Osteocyte (in vitro differentiated cells): Measurements from ENCODE around the gene ZNF419. TPM values are rescaled to one million over a fixed set of nuclear protein-coding genes. Genes with fewer than 3 reads are reported as not detected.

Source experiments
- DNase-seq: peaks from one replicate; pipeline ENCODE4 v3.0.0; 2021; ENCODE audit warnings: mixed read lengths; ENCODE audit not compliant: unreplicated experiment; ENCODE audit errors: extremely low spot score
- H3K27ac Mint-ChIP-seq: one replicate; pipeline ENCODE4 v1.8.0; 2021; ENCODE audit warnings: mild to moderate bottlenecking, mixed read lengths; ENCODE audit not compliant: unreplicated experiment
- H3K27me3 Mint-ChIP-seq: one replicate; pipeline ENCODE4 v1.8.0; 2021; ENCODE audit warnings: mixed read lengths; ENCODE audit not compliant: unreplicated experiment
- H3K36me3 Mint-ChIP-seq: one replicate; pipeline ENCODE4 v1.8.0; 2021; ENCODE audit warnings: mixed read lengths; ENCODE audit not compliant: unreplicated experiment
- H3K4me1 Mint-ChIP-seq: one replicate; pipeline ENCODE4 v1.8.0; 2021; ENCODE audit warnings: mixed read lengths; ENCODE audit not compliant: unreplicated experiment
- H3K4me3 Mint-ChIP-seq: one replicate; pipeline ENCODE4 v1.8.0; 2021; ENCODE audit warnings: mild to moderate bottlenecking, moderate library complexity, mixed read lengths; ENCODE audit not compliant: unreplicated experiment
- H3K9me3 Mint-ChIP-seq: one replicate; pipeline ENCODE4 v1.8.0; 2021; ENCODE audit warnings: mixed read lengths; ENCODE audit not compliant: unreplicated experiment
- total RNA-seq: library from RNA; stranded (reverse); gene quantifications from 2 replicates; pipeline ENCODE4 v1.2.1, GENCODE V29; 2021
- TF ChIP-seq, protein P1 (sequence below): fragments of 200-600 bp; sonication (generic); IDR thresholded peaks from 2 replicates; pipeline ENCODE4 v1.5.0; 2021; ENCODE audit warnings: antibody characterized with exemption, mild to moderate bottlenecking, moderate library complexity

ZNF419 gene
- total RNA-seq, 1 donor from 2014 or later = 11.8 TPM

DNA sequence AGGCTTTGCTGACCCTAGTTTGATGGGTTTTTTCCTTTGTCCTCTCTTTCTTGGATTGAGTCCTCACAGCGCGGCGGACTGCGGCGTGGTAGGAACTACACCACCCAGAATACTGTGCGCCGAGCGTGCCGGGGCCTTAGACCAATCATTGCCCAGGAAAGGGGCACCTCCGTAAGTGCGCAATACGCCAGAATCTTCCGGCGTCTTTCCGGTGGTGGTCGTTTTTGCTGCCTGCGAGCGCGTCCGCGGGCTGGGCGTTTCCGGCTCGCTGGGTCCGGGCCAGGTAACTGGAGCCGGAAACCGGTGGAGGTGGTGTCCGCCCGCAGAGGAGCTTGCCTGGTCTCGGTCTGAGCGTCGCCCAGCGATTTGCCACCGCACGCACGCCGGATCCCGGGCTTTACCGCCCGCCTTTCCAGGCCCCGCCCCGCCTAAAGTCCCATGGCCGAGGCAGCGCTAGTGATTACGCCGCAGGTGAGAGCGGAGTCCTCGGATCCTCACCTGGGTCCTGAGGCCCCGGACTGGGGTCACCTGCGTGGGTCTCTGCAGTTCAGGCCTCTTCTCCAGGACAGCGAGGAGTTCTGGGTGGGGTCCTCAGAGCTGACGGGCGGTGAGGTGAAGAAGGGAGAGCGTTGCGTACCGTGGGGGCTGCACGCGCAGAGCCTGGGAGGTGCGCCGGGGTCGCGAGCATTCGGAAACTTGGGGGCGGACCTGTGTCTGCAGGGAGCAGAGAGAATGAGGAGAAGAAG is 39.8 kb downstream of the ZNF419 start, which contains the start of gene ZNF549:
Gene ZNF549 (plus strand): TSS at position 221 of the 746 bp plus-strand sequence. CDS start 218 bp downstream, at position 439.
- no peaks in the 10 kb centered on the region for H3K27me3 Mint-ChIP-seq
- peak within 1 kb of the TSS; percentile 92 for H3K4me3 Mint-ChIP-seq
- TF ChIP-seq, protein P1, sequence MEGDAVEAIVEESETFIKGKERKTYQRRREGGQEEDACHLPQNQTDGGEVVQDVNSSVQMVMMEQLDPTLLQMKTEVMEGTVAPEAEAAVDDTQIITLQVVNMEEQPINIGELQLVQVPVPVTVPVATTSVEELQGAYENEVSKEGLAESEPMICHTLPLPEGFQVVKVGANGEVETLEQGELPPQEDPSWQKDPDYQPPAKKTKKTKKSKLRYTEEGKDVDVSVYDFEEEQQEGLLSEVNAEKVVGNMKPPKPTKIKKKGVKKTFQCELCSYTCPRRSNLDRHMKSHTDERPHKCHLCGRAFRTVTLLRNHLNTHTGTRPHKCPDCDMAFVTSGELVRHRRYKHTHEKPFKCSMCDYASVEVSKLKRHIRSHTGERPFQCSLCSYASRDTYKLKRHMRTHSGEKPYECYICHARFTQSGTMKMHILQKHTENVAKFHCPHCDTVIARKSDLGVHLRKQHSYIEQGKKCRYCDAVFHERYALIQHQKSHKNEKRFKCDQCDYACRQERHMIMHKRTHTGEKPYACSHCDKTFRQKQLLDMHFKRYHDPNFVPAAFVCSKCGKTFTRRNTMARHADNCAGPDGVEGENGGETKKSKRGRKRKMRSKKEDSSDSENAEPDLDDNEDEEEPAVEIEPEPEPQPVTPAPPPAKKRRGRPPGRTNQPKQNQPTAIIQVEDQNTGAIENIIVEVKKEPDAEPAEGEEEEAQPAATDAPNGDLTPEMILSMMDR = no peak
- H3K27ac Mint-ChIP-seq = peak within 1 kb of the TSS; percentile 80
- H3K9me3 Mint-ChIP-seq = peaks cover 42% of the 10 kb centered on the region
- peaks cover 19% of the 10 kb centered on the region for H3K4me1 Mint-ChIP-seq
- H3K36me3 Mint-ChIP-seq = peaks cover 26% of the 10 kb centered on the region
- DNase-seq = peak; percentile 95

- Mint-ChIP-seq H3K27ac (no peak overlapping the region), H3K27me3 (no peaks in the 10 kb centered on the region), H3K4me3 (no peak overlapping the region), H3K4me1 (no peaks in the 10 kb centered on the region), H3K36me3 (peaks cover 97% of the 10 kb centered on the region), H3K9me3 (peaks cover 69% of the 10 kb centered on the region)
- no peak for DNase-seq
- TF ChIP-seq, protein P1 = no peak
These were observed 50.5 kb downstream of the ZNF419 start for GRCh38 chr19:57537953-57538547.

Other genes with a start within 250 kb of the ZNF419 start
- gene ZNF805, start 247.1 kb upstream of the ZNF419 start, total RNA-seq = 23.7 and 24.5 TPM in 2 replicates
- 85.1 and 86.1 TPM in 2 replicates for gene ZNF460, start 207.3 kb upstream of the ZNF419 start, total RNA-seq
- gene ZNF543, start 167.3 kb upstream of the ZNF419 start, total RNA-seq = 7.1 and 7.3 TPM in 2 replicates
- 9.5 and 11.0 TPM in 2 replicates for gene ZNF304, start 136.5 kb upstream of the ZNF419 start, total RNA-seq
- 10.9 and 13.4 TPM in 2 replicates for gene TRAPPC2B, start 124.2 kb upstream of the ZNF419 start, total RNA-seq
- 3.4 and 5.5 TPM in 2 replicates for gene ZNF547, start 124.2 kb upstream of the ZNF419 start, total RNA-seq
- gene ZNF548, start 97.9 kb upstream of the ZNF419 start, total RNA-seq = 18.3 and 19.8 TPM in 2 replicates
- 12.4 and 12.7 TPM in 2 replicates for gene ZNF17, start 76.6 kb upstream of the ZNF419 start, total RNA-seq
- gene ZNF749, start 52.4 kb upstream of the ZNF419 start, total RNA-seq = 9.4 and 9.5 TPM in 2 replicates
- 0.62 and 0.68 TPM in 2 replicates for gene VN1R1, start 30.6 kb upstream of the ZNF419 start, total RNA-seq
- gene ZNF772, start 10.2 kb upstream of the ZNF419 start, total RNA-seq = 10.4 and 10.8 TPM in 2 replicates
- gene ZNF773, start 12.2 kb downstream of the ZNF419 start, total RNA-seq = 7.4 and 8.4 TPM in 2 replicates
- 7.3 and 9.0 TPM in 2 replicates for gene ZNF549, start 39.6 kb downstream of the ZNF419 start, total RNA-seq
- gene ZNF550, start 72.1 kb downstream of the ZNF419 start, total RNA-seq = 10.3 and 11.0 TPM in 2 replicates
- 6.5 and 6.8 TPM in 2 replicates for gene ZNF416, start 91.2 kb downstream of the ZNF419 start, total RNA-seq
- 6.8 and 7.1 TPM in 2 replicates for gene ZIK1, start 96.4 kb downstream of the ZNF419 start, total RNA-seq
- gene ZNF530, start 112.1 kb downstream of the ZNF419 start, total RNA-seq = 2.4 and 2.8 TPM in 2 replicates
- gene ZNF134, start 126.5 kb downstream of the ZNF419 start, total RNA-seq = 19.6 and 20.0 TPM in 2 replicates
- 11.9 and 14.4 TPM in 2 replicates for gene ZNF211, start 145.4 kb downstream of the ZNF419 start, total RNA-seq
- gene ZSCAN4, start 181.2 kb downstream of the ZNF419 start, total RNA-seq = not detected in 2 replicates
- gene ZNF551, start 194.2 kb downstream of the ZNF419 start, total RNA-seq = 6.1 and 6.3 TPM in 2 replicates
- 18.0 and 18.9 TPM in 2 replicates for gene ZNF154, start 221.5 kb downstream of the ZNF419 start, total RNA-seq
- gene ZNF671, start 239.9 kb downstream of the ZNF419 start, total RNA-seq = 7.1 TPM in 2 replicates